Brain microvascular endothelial cell (primary cell): ENCODE data around the gene MAP3K3.

ENCODE experiments used
- DNase-seq: peaks from one replicate; pipeline ENCODE4 v3.0.0-alpha.2; 2020
- H3K27ac ChIP-seq: fragments of 250-450 bp; sonication (Bioruptor Pico); 2 replicates; pipeline ENCODE4 v1.5.1; 2020; ENCODE audit warnings: mild to moderate bottlenecking, moderate library complexity
- H3K27me3 ChIP-seq: fragments of 250-450 bp; sonication (Bioruptor Pico); replicated peaks from 2 replicates; pipeline ENCODE4 v1.5.1; 2020; ENCODE audit warnings: mild to moderate bottlenecking
- H3K36me3 ChIP-seq: fragments of 250-450 bp; sonication (Bioruptor Pico); replicated peaks from 2 replicates; pipeline ENCODE4 v1.5.1; 2020; ENCODE audit warnings: mild to moderate bottlenecking
- H3K4me3 ChIP-seq: 2 replicates; pipeline ENCODE4 v1.5.1; 2011; ENCODE audit warnings: low read depth, mild to moderate bottlenecking, control low read depth, low read length, moderate library complexity
- CTCF ChIP-seq: IDR thresholded peaks from 2 replicates; pipeline ENCODE4 v1.5.1; 2011; ENCODE audit warnings: low read depth, mild to moderate bottlenecking, moderate library complexity, low read length, control low read depth, inconsistent platforms; ENCODE audit errors: missing control alignments
- in situ Hi-C: cut with HindIII; loops from 2 replicates; pipeline ENCODE4 v1.10.0; 2017; ENCODE audit warnings: low sequenced_read_pairs, low pct_ligation_motif_present

The MAP3K3 gene

GRCh38 chr17:63695889-63696288 lies 73.7 kb downstream of the MAP3K3 start:
- TF ChIP-seq CTCF, result no peak
- peaks cover 15% of the 10 kb centered on the region for H3K36me3 ChIP-seq

GRCh38 chr17:63696381-63696961 lies 74.3 kb downstream of the MAP3K3 start:
- no peak overlapping the region for H3K4me3 ChIP-seq
- in situ Hi-C loops, result no loop called here
- DNase-seq, result no peak
- no peak overlapping the region for H3K27ac ChIP-seq
- H3K36me3 ChIP-seq, result peaks cover 9% of the 10 kb centered on the region
- no peaks in the 10 kb centered on the region for H3K27me3 ChIP-seq
- TF ChIP-seq CTCF, result peak; percentile 62

More at GRCh38 chr17:63695889-63696288, 73.7 kb downstream of the MAP3K3 start:
- in situ Hi-C loops, result no loop called here
- H3K27me3 ChIP-seq, result no peaks in the 10 kb centered on the region
- no peak overlapping the region for H3K27ac ChIP-seq
- H3K4me3 ChIP-seq, result no peak overlapping the region
- DNase-seq, result no peak

- Histone ChIP-seq H3K36me3 (peaks cover 4% of the 10 kb centered on the region), H3K4me3 (no peak overlapping the region), H3K27ac (no peak overlapping the region), H3K27me3 (no peaks in the 10 kb centered on the region)
- peak; percentile 31 for DNase-seq
- peak; percentile 71 for TF ChIP-seq CTCF
- in situ Hi-C loops, result no loop called here
Observed at GRCh38 chr17:63697341-63698286, 75.4 kb downstream of the MAP3K3 start.

GRCh38 chr17:63698381-63698885 lies 76.2 kb downstream of the MAP3K3 start:
- H3K27me3 ChIP-seq, result no peaks in the 10 kb centered on the region
- in situ Hi-C loops, result no loop called here
- TF ChIP-seq CTCF, result no peak
- H3K27ac ChIP-seq, result no peak overlapping the region
- H3K4me3 ChIP-seq, result peak overlapping the region; percentile 55
- H3K36me3 ChIP-seq, result peaks cover 8% of the 10 kb centered on the region
- DNase-seq, result no peak

GRCh38 chr17:63698886-63699637 lies 76.8 kb downstream of the MAP3K3 start:
- H3K27me3 ChIP-seq, result no peaks in the 10 kb centered on the region
- in situ Hi-C loops, result no loop called here
- H3K27ac ChIP-seq, result no peak overlapping the region
- no peak for TF ChIP-seq CTCF
- H3K36me3 ChIP-seq, result peaks cover 4% of the 10 kb centered on the region
- peak overlapping the region; percentile 55 for H3K4me3 ChIP-seq
- DNase-seq, result no peak
